GM12878 (cell line): Measurements from ENCODE around the gene UGT2B11.
"Not testable (repeated sequence)": the region's sequence is repeated elsewhere in the genome, so short reads cannot be mapped to it uniquely, and the experiment has no call there.

Experiments used
- EZH2 ChIP-seq: IDR thresholded peaks from 2 replicates; pipeline ENCODE4 v1.6.1; 2012; ENCODE audit warnings: low read depth, mild to moderate bottlenecking, control low read depth, inconsistent platforms, low read length, borderline replicate concordance; ENCODE audit not compliant: control insufficient read depth
- JUNB ChIP-seq: IDR thresholded peaks from 2 replicates; pipeline ENCODE4 v1.6.1; 2016; ENCODE audit warnings: antibody characterized with exemption, mild to moderate bottlenecking
- MEF2A ChIP-seq: IDR thresholded peaks from 2 replicates; pipeline ENCODE4 v1.6.1; 2011; ENCODE audit warnings: low read depth, mild to moderate bottlenecking, low read length, moderate library complexity; ENCODE audit not compliant: insufficient read depth
- SMAD1 ChIP-seq: fragments of 450-650 bp; IDR thresholded peaks from 2 replicates; pipeline ENCODE4 v1.6.1; 2018; ENCODE audit warnings: mild to moderate bottlenecking, low read depth; ENCODE audit not compliant: partially characterized antibody
- TF ChIP-seq, protein P1 (sequence below): IDR thresholded peaks from 2 replicates; pipeline ENCODE4 v1.6.1; 2012; ENCODE audit warnings: low read length, inconsistent platforms
- TF ChIP-seq, protein P2 (sequence below), 3 experiments: IDR thresholded peaks in 2 of 3; conservative IDR thresholded peaks in 1 of 3; 2 replicates each; pipeline ENCODE4 v1.5.1; 2011; ENCODE audit warnings: low read depth in 3 of 3, low read length in 3 of 3, mild to moderate bottlenecking in 3 of 3, control low read depth in 2 of 3, moderate library complexity in 2 of 3, inconsistent platforms in 1 of 3, mixed read lengths in 1 of 3; ENCODE audit not compliant: control insufficient read depth in 2 of 3, insufficient read depth in 1 of 3; ENCODE audit errors: extremely low read depth in 1 of 3

DNA sequence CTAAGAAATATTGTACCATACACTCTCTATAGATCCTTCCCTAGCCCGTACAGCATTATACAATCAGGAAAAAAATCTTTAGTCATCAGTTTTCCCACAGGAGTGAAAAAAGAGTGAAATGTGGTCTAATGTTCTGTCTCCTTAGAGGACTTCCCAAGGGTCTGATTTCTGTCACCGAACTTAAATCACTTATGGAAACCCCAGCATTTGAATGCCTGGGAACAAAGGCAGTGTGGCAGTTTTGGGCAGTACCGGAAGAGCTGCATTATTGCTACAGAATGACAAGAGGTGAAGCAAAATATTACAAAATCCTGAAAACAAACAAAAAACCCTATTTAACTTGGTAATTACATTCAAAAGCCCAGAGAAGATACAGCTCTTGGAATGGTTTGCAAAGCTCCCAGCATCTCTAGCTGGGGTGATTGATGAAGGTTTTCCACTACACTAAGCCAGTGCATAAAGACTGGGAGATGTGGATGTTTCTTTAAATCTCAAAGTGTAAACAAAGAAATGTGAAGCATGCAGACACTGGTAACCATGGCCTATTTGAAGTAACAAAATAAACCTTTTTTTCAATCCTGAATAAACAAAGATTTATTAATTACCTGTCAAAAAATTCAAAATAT, 38.7 kb upstream of the UGT2B11 start:
- not testable (repeated sequence) for TF ChIP-seq SMAD1, MEF2A, JUNB, EZH2
- TF ChIP-seq, protein P1, sequence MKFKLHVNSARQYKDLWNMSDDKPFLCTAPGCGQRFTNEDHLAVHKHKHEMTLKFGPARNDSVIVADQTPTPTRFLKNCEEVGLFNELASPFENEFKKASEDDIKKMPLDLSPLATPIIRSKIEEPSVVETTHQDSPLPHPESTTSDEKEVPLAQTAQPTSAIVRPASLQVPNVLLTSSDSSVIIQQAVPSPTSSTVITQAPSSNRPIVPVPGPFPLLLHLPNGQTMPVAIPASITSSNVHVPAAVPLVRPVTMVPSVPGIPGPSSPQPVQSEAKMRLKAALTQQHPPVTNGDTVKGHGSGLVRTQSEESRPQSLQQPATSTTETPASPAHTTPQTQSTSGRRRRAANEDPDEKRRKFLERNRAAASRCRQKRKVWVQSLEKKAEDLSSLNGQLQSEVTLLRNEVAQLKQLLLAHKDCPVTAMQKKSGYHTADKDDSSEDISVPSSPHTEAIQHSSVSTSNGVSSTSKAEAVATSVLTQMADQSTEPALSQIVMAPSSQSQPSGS, result not testable (repeated sequence)
- TF ChIP-seq, protein P2, sequence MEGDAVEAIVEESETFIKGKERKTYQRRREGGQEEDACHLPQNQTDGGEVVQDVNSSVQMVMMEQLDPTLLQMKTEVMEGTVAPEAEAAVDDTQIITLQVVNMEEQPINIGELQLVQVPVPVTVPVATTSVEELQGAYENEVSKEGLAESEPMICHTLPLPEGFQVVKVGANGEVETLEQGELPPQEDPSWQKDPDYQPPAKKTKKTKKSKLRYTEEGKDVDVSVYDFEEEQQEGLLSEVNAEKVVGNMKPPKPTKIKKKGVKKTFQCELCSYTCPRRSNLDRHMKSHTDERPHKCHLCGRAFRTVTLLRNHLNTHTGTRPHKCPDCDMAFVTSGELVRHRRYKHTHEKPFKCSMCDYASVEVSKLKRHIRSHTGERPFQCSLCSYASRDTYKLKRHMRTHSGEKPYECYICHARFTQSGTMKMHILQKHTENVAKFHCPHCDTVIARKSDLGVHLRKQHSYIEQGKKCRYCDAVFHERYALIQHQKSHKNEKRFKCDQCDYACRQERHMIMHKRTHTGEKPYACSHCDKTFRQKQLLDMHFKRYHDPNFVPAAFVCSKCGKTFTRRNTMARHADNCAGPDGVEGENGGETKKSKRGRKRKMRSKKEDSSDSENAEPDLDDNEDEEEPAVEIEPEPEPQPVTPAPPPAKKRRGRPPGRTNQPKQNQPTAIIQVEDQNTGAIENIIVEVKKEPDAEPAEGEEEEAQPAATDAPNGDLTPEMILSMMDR (IDR thresholded peaks at IDR 0.05 in 2 of 3, conservative IDR thresholded peaks at IDR 0.05 in 1 of 3; ENCODE audit: control insufficient read depth in 2 of 3, extremely low read depth in 1 of 3, insufficient read depth in 1 of 3, low read depth in 3 of 3, low read length in 3 of 3), result not testable (repeated sequence)
